Gastrocnemius medialis (tissue), 4 donors: ENCODE data around the gene ABCC5. TPM values are rescaled to one million over a fixed set of nuclear protein-coding genes. Genes with fewer than 3 reads are reported as not detected.

ENCODE experiments used
- ATAC-seq, 2 donors: fragments of 150-250 bp; one replicate each; pipeline ENCODE4 v1.9.1; 2016
- DNase-seq, 2 donors: peaks; one replicate each; pipeline ENCODE4 v3.0.0-alpha.2; 2019
- H3K27ac ChIP-seq, 4 donors: fragments of 200-600 bp; sonication (generic); 1 replicate in 1 of 4; 2 replicates in 3 of 4; pipeline ENCODE4 v1.5.1; 2016 to 2018; ENCODE audit warnings: mild to moderate bottlenecking in 2 of 4, moderate library complexity in 1 of 4
- H3K27me3 ChIP-seq, 3 donors: fragments of 200-600 bp; sonication (generic) in 2 of 3; 1 replicate in 1 of 3; 2 replicates in 2 of 3; pipeline versions ENCODE4 v1.5.1 to v1.6.0; 2016 to 2019; ENCODE audit warnings: mild to moderate bottlenecking in 1 of 3, moderate library complexity in 1 of 3
- H3K36me3 ChIP-seq, 2 donors: fragments of 200-600 bp; sonication (generic) in 1 of 2; one replicate each; pipeline ENCODE4 v1.5.1; 2017 to 2018
- H3K4me1 ChIP-seq, 2 donors: fragments of 200-600 bp; sonication (generic) in 1 of 2; one replicate each; pipeline ENCODE4 v1.5.1; 2016 to 2017; ENCODE audit warnings: mild to moderate bottlenecking in 2 of 2
- H3K4me3 ChIP-seq, 4 donors: fragments of 200-600 bp; sonication (generic) in 3 of 4; 1 replicate in 1 of 4; 2 replicates in 3 of 4; pipeline ENCODE4 v1.5.1; 2016 to 2019; ENCODE audit warnings: mild to moderate bottlenecking in 2 of 4
- H3K9me3 ChIP-seq, 3 donors: fragments of 200-600 bp; sonication (generic) in 2 of 3; 1 replicate in 1 of 3; 2 replicates in 2 of 3; pipeline ENCODE4 v1.5.1; 2016 to 2019
- CTCF ChIP-seq, 5 experiments: fragments of 450-650 bp in 3 of 5; fragments of 200-600 bp in 2 of 5; sonication (generic) in 2 of 5; IDR thresholded peaks in 4 of 5; conservative IDR thresholded peaks in 1 of 5; 1 replicate in 4 of 5; 2 replicates in 1 of 5; pipeline ENCODE4 v1.5.1; 2016 to 2019; ENCODE audit warnings: antibody characterized with exemption in 5 of 5, mild to moderate bottlenecking in 3 of 5, moderate library complexity in 3 of 5
- POLR2A ChIP-seq, 2 donors: fragments of 450-650 bp; IDR thresholded peaks; one replicate each; pipeline ENCODE4 v1.6.1; 2017; ENCODE audit warnings: antibody characterized with exemption in 2 of 2, mild to moderate bottlenecking in 2 of 2, moderate library complexity in 2 of 2
- in situ Hi-C, 4 donors: fragments of 200-750 bp; cut with MboI; loops; one replicate each; pipeline versions ENCODE4 v1.15.0 to v1.8.0; 2017; ENCODE audit warnings: low sequenced_read_pairs in 4 of 4
- intact Hi-C: fragments of 100-400 bp; cut with DNase I; formaldehyde crosslinking; loops from one replicate; pipeline ENCODE4 v1.15.1; 2023; ENCODE audit warnings: low total_unique reads
- total RNA-seq, 4 donors: library from RNA; depleted of rRNA; stranded (reverse); fragments of >200 nt; gene quantifications; one replicate each; pipeline versions ENCODE4 v1.1.0 to v1.2.3, GENCODE V29; 2016

ABCC5 gene
- total RNA-seq, 4 donors from 2014 or later, result 20.4 to 52.2 (median 39.5) TPM

- ATAC-seq (no peak), DNase-seq (no peak)
- no peak overlapping the region for H3K27ac ChIP-seq
- no peaks in the 10 kb centered on the region for H3K36me3 ChIP-seq
- no peaks in the 10 kb centered on the region for H3K27me3 ChIP-seq
- intact Hi-C loops (no loop called here), in situ Hi-C loops (loop anchor here in 1 of 4 donors (10.0 kb wide), 1 partner anchor 57 kb away; no protein-coding TSS in a partner anchor)
- no peak overlapping the region for H3K4me3 ChIP-seq
- H3K4me1 ChIP-seq, result no peaks in the 10 kb centered on the region
- no peaks in the 10 kb centered on the region for H3K9me3 ChIP-seq
- no peak for TF ChIP-seq POLR2A (IDR thresholded peaks at IDR 0.05)
- no peak for TF ChIP-seq CTCF (IDR thresholded peaks at IDR 0.05 in 4 of 5, conservative IDR thresholded peaks at IDR 0.05 in 1 of 5)
Measured at GRCh38 chr3:184058029-184058428, 40.3 kb upstream of the ABCC5 start.

- no peaks in the 10 kb centered on the region for H3K4me1 ChIP-seq
- in situ Hi-C loops (loop anchor here in 1 of 4 donors (10.0 kb wide), 1 partner anchor 62 kb away; no protein-coding TSS in a partner anchor), intact Hi-C loops (no loop called here)
- ATAC-seq, result no peak
- no peak within 1 kb of the TSS for H3K27ac ChIP-seq
- DNase-seq, result no peak
- no peaks in the 10 kb centered on the region for H3K27me3 ChIP-seq
- TF ChIP-seq CTCF (IDR thresholded peaks at IDR 0.05 in 4 of 5, conservative IDR thresholded peaks at IDR 0.05 in 1 of 5) (no peak), POLR2A (IDR thresholded peaks at IDR 0.05) (no peak)
- H3K36me3 ChIP-seq, result no peaks in the 10 kb centered on the region
- no peak within 1 kb of the TSS for H3K4me3 ChIP-seq
- H3K9me3 ChIP-seq, result no peaks in the 10 kb centered on the region
Measured at GRCh38 chr3:184052767-184053166, 35.1 kb upstream of the ABCC5 start, which contains the start of gene HTR3C. Gene HTR3C, plus strand, starts transcription at chr3:184053047. Its CDS starts 34 bp downstream, at chr3:184053081.

GRCh38 chr3:184050217-184050847, 32.6 kb upstream of the ABCC5 start:
- DNase-seq (no peak), ATAC-seq (no peak)
- Histone ChIP-seq H3K36me3 (no peaks in the 10 kb centered on the region), H3K4me1 (no peaks in the 10 kb centered on the region), H3K9me3 (no peaks in the 10 kb centered on the region), H3K27me3 (no peaks in the 10 kb centered on the region), H3K4me3 (no peak overlapping the region), H3K27ac (no peak overlapping the region)
- intact Hi-C loops, result no loop called here
- in situ Hi-C loops, result loop anchor here in 1 of 4 donors (10.0 kb wide), 1 partner anchor 64 kb away; no protein-coding TSS in a partner anchor
- no peak for TF ChIP-seq CTCF (IDR thresholded peaks at IDR 0.05 in 4 of 5, conservative IDR thresholded peaks at IDR 0.05 in 1 of 5)

GRCh38 chr3:184045995-184046394, 28.3 kb upstream of the ABCC5 start:
- no peaks in the 10 kb centered on the region for H3K36me3 ChIP-seq
- in situ Hi-C loops (no loop called here), intact Hi-C loops (no loop called here)
- no peaks in the 10 kb centered on the region for H3K27me3 ChIP-seq
- H3K4me1 ChIP-seq, result no peaks in the 10 kb centered on the region
- H3K27ac ChIP-seq, result no peak overlapping the region
- no peak for TF ChIP-seq CTCF (IDR thresholded peaks at IDR 0.05 in 4 of 5, conservative IDR thresholded peaks at IDR 0.05 in 1 of 5)
- no peak for TF ChIP-seq POLR2A (IDR thresholded peaks at IDR 0.05)
- DNase-seq, result no peak
- no peaks in the 10 kb centered on the region for H3K9me3 ChIP-seq
- H3K4me3 ChIP-seq, result no peak overlapping the region
- no peak for ATAC-seq
